HepG2 (cell line): Measurements from ENCODE around the gene MEGF11. TPM values are rescaled to one million over a fixed set of nuclear protein-coding genes. Genes with fewer than 3 reads are reported as not detected.

ENCODE experiments used
- ATAC-seq: fragments of 200-7000 bp; cut with Tn5 transposase; 3 replicates; pipeline ENCODE4 v1.9.1; 2020; ENCODE audit warnings: mild to moderate bottlenecking, moderate library complexity
- BruUV-seq: library from RNA; stranded (reverse); fragments of 400-500 nt; replicated peaks from 2 replicates; lab custom pipeline; 2021; lab: Mats Ljungman, UMichigan
- CTCF ChIA-PET: fragments of 300-600 bp; formaldehyde crosslinking; extraction: SDS; loops from one replicate; lab custom pipeline; 2021; ENCODE audit warnings: low total read pairs, inconsistent platforms, low intra/inter-chr PET ratio; lab: Yijun Ruan, JAX
- POLR2A ChIA-PET: fragments of 350-600 bp; sonication (Branson Sonifier 250); formaldehyde crosslinking; loops from one replicate; lab custom pipeline; 2020; ENCODE audit warnings: antibody characterized with exemption, inconsistent platforms; lab: Yijun Ruan, JAX
- DNase-seq: peaks from one replicate; pipeline ENCODE4 v3.0.0-alpha.2; 2015; ENCODE audit warnings: low spot score
- FAIRE-seq: peaks from 3 replicates; lab custom pipeline; 2011; peaks lifted over from hg19 to GRCh38; lab: Jason Lieb, UNC
- H2AFZ ChIP-seq: one replicate; pipeline ENCODE4 v1.6.1; 2011; ENCODE audit warnings: low read length, inconsistent platforms
- H3K27ac ChIP-seq: fragments of 300-600 bp; 3 replicates; pipeline ENCODE4 v1.8.0; 2011; ENCODE audit warnings: mixed run types, mild to moderate bottlenecking, mixed read lengths, low read length, inconsistent platforms; ENCODE audit not compliant: insufficient read depth; ENCODE audit errors: extremely low read length
- H3K27me3 ChIP-seq, 2 experiments: fragments of 200-600 bp in 1 of 2; 2 replicates in 1 of 2; 3 replicates in 1 of 2; pipeline versions ENCODE4 v1.6.0 to v1.8.0; 2011; ENCODE audit warnings: low read length in 2 of 2, mild to moderate bottlenecking in 2 of 2, moderate library complexity in 2 of 2, inconsistent platforms in 1 of 2; ENCODE audit not compliant: insufficient read depth in 2 of 2, control insufficient read depth in 1 of 2
- H3K36me3 ChIP-seq, 2 experiments: fragments of 200-600 bp in 1 of 2; replicated peaks in 1 of 2; 2 replicates in 1 of 2; 3 replicates in 1 of 2; pipeline versions ENCODE4 v1.5.1 to v1.8.0; 2011; ENCODE audit warnings: low read length in 2 of 2, inconsistent platforms in 1 of 2; ENCODE audit not compliant: insufficient read depth in 2 of 2, control insufficient read depth in 1 of 2
- H3K4me1 ChIP-seq: 2 replicates; pipeline ENCODE4 v1.5.1; 2012; ENCODE audit warnings: low read length, inconsistent platforms; ENCODE audit not compliant: insufficient read depth
- H3K4me2 ChIP-seq: 2 replicates; pipeline ENCODE4 v1.6.0; 2011; ENCODE audit warnings: low read depth, low read length, inconsistent platforms
- H3K4me3 ChIP-seq, 3 experiments: fragments of 200-600 bp in 1 of 3; sonication (generic), shearing (Covaris generic) in 1 of 3; replicated peaks in 1 of 3; 2 replicates each; pipeline ENCODE4 v1.5.1; 2011 to 2016; ENCODE audit warnings: low read length in 3 of 3, inconsistent platforms in 2 of 3, low read depth in 2 of 3, mild to moderate bottlenecking in 2 of 3, control low read depth in 1 of 3, mixed read lengths in 1 of 3; ENCODE audit not compliant: insufficient read depth in 1 of 3
- H3K79me2 ChIP-seq: one replicate; pipeline ENCODE4 v1.6.1; 2011; ENCODE audit warnings: low read length, inconsistent platforms; ENCODE audit not compliant: insufficient read depth
- H3K9ac ChIP-seq: 2 replicates; pipeline ENCODE4 v1.6.0; 2011; ENCODE audit warnings: mild to moderate bottlenecking, low read depth, low read length, inconsistent platforms; ENCODE audit not compliant: insufficient read depth
- H3K9me3 ChIP-seq: 2 replicates; pipeline ENCODE4 v1.5.1; 2012; ENCODE audit warnings: mild to moderate bottlenecking, low read length
- H4K20me1 ChIP-seq: 2 replicates; pipeline ENCODE4 v1.6.0; 2011; ENCODE audit warnings: inconsistent platforms, mild to moderate bottlenecking, low read length, moderate library complexity; ENCODE audit not compliant: insufficient read depth
- CAMTA2 ChIP-seq: sonication (generic); formaldehyde crosslinking; IDR thresholded peaks from 2 replicates; pipeline ENCODE4 v1.4.0; 2020; ENCODE audit warnings: mild to moderate bottlenecking, missing genetic modification reagents, borderline replicate concordance
- CEBPB ChIP-seq: IDR thresholded peaks from 2 replicates; pipeline ENCODE4 v1.6.1; 2011; ENCODE audit warnings: low read depth, low read length, improper control_type of control experiment, borderline replicate concordance
- CEBPG ChIP-seq: IDR thresholded peaks from 2 replicates; pipeline ENCODE4 v1.6.1; 2016
- HNRNPL ChIP-seq: fragments of 200-400 bp; formaldehyde crosslinking; IDR thresholded peaks from 2 replicates; pipeline ENCODE4 v1.6.1; 2017; ENCODE audit warnings: mild to moderate bottlenecking, low read depth, low read length
- LCORL ChIP-seq, 2 experiments: fragments of 450-650 bp in 1 of 2; sonication (generic) in 1 of 2; formaldehyde crosslinking in 1 of 2; IDR thresholded peaks; 2 replicates each; pipeline versions ENCODE4 v1.5.0 to v1.6.1; 2017 to 2020; ENCODE audit warnings: antibody characterized with exemption in 1 of 2, missing genetic modification reagents in 1 of 2
- MAFK ChIP-seq, 2 experiments: IDR thresholded peaks in 1 of 2; conservative IDR thresholded peaks in 1 of 2; 2 replicates each; pipeline ENCODE4 v1.6.1; 2011; ENCODE audit warnings: improper control_type of control experiment in 2 of 2, low read length in 2 of 2
- MATR3 ChIP-seq: sonication (generic); formaldehyde crosslinking; IDR thresholded peaks from 2 replicates; pipeline ENCODE4 v1.4.0; 2020; ENCODE audit warnings: missing genetic modification reagents
- MED8 ChIP-seq: sonication (generic); formaldehyde crosslinking; IDR thresholded peaks from 2 replicates; pipeline ENCODE4 v1.8.1; 2023; ENCODE audit warnings: mild to moderate bottlenecking, missing genetic modification reagents; ENCODE audit not compliant: insufficient replicate concordance
- RARA ChIP-seq: IDR thresholded peaks from 2 replicates; pipeline ENCODE4 v1.6.1; 2016; ENCODE audit warnings: missing genetic modification reagents, missing compliant biosample characterization
- SATB2 ChIP-seq: sonication (generic); formaldehyde crosslinking; IDR thresholded peaks from 2 replicates; pipeline ENCODE4 v1.5.0; 2020; ENCODE audit warnings: missing genetic modification reagents
- ZNF230 ChIP-seq: sonication (generic); formaldehyde crosslinking; IDR thresholded peaks from 2 replicates; pipeline ENCODE4 v1.4.0; 2020; ENCODE audit warnings: mild to moderate bottlenecking, missing genetic modification reagents
- ZNF598 ChIP-seq: sonication (generic); formaldehyde crosslinking; IDR thresholded peaks from 2 replicates; pipeline ENCODE4 v1.5.1; 2020; ENCODE audit warnings: mild to moderate bottlenecking, missing genetic modification reagents, borderline replicate concordance
- ZNF652 ChIP-seq: IDR thresholded peaks from 2 replicates; pipeline ENCODE4 v1.6.1; 2016; ENCODE audit warnings: low read depth, borderline replicate concordance
- ZNF878 ChIP-seq: sonication (generic); formaldehyde crosslinking; IDR thresholded peaks from 2 replicates; pipeline ENCODE4 v1.8.1; 2023; ENCODE audit warnings: mild to moderate bottlenecking, missing genetic modification reagents, moderate library complexity
- WGBS: methylation state at CpG from one replicate; pipeline ENCODE4 v1.1.6; 2017; ENCODE audit warnings: low lambda C conversion rate; 5-methylcytosine and 5-hydroxymethylcytosine counted together
- in situ Hi-C: cut with HindIII; loops from 2 replicates; pipeline ENCODE4 v1.10.0; 2017; ENCODE audit warnings: low pct_unique_long_range_greater_than_20kb; ENCODE audit not compliant: extremely low pct_ligation_motif_present
- intact Hi-C: fragments of 100-400 bp; cut with micrococcal nuclease; formaldehyde crosslinking; loops from one replicate; pipeline ENCODE4 v1.10.0; 2022; ENCODE audit not compliant: unreplicated experiment
- polyA plus RNA-seq, 8 experiments: library from polyadenylated mRNA; depleted of rRNA in 3 of 8; stranded (reverse) in 7 of 8; unstranded in 1 of 8; fragments of >200 nt; fragmentation: Illumina TruSeq in 4 of 8; extraction: Trizol in 4 of 8; gene quantifications; 2 replicates each; pipeline versions ENCODE4 v1.2.1 to v1.2.3, GENCODE V29; 2011 to 2016; ENCODE audit warnings: low read depth in 4 of 8, missing spikeins in 1 of 8, mixed read lengths in 1 of 8; ENCODE audit not compliant: insufficient read depth in 1 of 8
- total RNA-seq, 5 experiments: library from RNA; depleted of rRNA; stranded (reverse); fragments of >200 nt; fragmentation: Illumina TruSeq; extraction: Trizol; gene quantifications; 2 replicates each; pipeline ENCODE4 v1.2.3, GENCODE V29; 2016; ENCODE audit warnings: low read depth in 1 of 5
- TF ChIP-seq, protein P1 (sequence below): sonication (generic); formaldehyde crosslinking; conservative IDR thresholded peaks from 2 replicates; pipeline ENCODE4 v1.8.0; 2022; ENCODE audit warnings: mild to moderate bottlenecking, moderate library complexity, missing genetic modification reagents

The MEGF11 gene
- total and polyA plus RNA-seq, 2 of the 13 experiments (the other 11 are each of a cell fraction or from before 2014, with no cell fraction given) = not detected

- Histone ChIP-seq H3K4me2 (no peak overlapping the region), H3K36me3 (no peaks in the 10 kb centered on the region), H3K9me3 (no peaks in the 10 kb centered on the region), H3K9ac (no peak overlapping the region), H3K79me2 (no peaks in the 10 kb centered on the region), H3K4me3 (no peak overlapping the region), H4K20me1 (no peaks in the 10 kb centered on the region), H3K27me3 (peaks cover 2 to 5% of the 10 kb centered on the region in 2 experiments; a peak in 3 of 5 replicates), H2AFZ (no peak overlapping the region), H3K27ac (no peak overlapping the region), H3K4me1 (no peaks in the 10 kb centered on the region)
- no TSS peak for BruUV-seq
- WGBS = 1% methylated on average over 5 of the region's 5 CpGs
- in situ Hi-C loops = no loop called here
- FAIRE-seq = no peak
- ChIA-PET CTCF (no interaction called here), POLR2A (no interaction called here)
- TF ChIP-seq, protein P1, sequence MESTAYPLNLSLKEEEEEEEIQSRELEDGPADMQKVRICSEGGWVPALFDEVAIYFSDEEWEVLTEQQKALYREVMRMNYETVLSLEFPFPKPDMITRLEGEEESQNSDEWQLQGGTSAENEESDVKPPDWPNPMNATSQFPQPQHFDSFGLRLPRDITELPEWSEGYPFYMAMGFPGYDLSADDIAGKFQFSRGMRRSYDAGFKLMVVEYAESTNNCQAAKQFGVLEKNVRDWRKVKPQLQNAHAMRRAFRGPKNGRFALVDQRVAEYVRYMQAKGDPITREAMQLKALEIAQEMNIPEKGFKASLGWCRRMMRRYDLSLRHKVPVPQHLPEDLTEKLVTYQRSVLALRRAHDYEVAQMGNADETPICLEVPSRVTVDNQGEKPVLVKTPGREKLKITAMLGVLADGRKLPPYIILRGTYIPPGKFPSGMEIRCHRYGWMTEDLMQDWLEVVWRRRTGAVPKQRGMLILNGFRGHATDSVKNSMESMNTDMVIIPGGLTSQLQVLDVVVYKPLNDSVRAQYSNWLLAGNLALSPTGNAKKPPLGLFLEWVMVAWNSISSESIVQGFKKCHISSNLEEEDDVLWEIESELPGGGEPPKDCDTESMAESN (CRISPR knock-in tag) = no peak
- TF ChIP-seq RARA (CRISPR knock-in tag) = no peak
- no peak for TF ChIP-seq MAFK (conservative IDR thresholded peaks at IDR 0.05 in 1 of 2, IDR thresholded peaks at IDR 0.05 in 1 of 2; ENCODE audit: low read length in 2 of 2)
- TF ChIP-seq ZNF652 (CRISPR knock-in tag) = no peak
- no peak for TF ChIP-seq CEBPB
- TF ChIP-seq CEBPG (CRISPR knock-in tag) = no peak
- TF ChIP-seq ZNF230 (CRISPR knock-in tag) = no peak
- no peak for TF ChIP-seq MED8
- TF ChIP-seq LCORL (IDR thresholded peaks at IDR 0.05) = no peak
- no peak for TF ChIP-seq LCORL (CRISPR knock-in tag; IDR thresholded peaks at IDR 0.05)
- TF ChIP-seq SATB2 (CRISPR knock-in tag) = no peak
- TF ChIP-seq CAMTA2 (CRISPR knock-in tag) = no peak
- no peak for TF ChIP-seq ZNF878 (CRISPR knock-in tag)
- no peak for TF ChIP-seq MATR3 (CRISPR knock-in tag)
- TF ChIP-seq HNRNPL = no peak
- no peak for TF ChIP-seq ZNF598 (CRISPR knock-in tag)
- DNase-seq = no peak
- intact Hi-C loops = no loop called here
- ATAC-seq = no peak
Observed at GRCh38 chr15:66027268-66027805, 226.2 kb downstream of the MEGF11 start.
